Left lung (tissue), 10 donors: ENCODE data around the gene NCBP2. TPM values are rescaled to one million over a fixed set of nuclear protein-coding genes. Genes with fewer than 3 reads are reported as not detected.

Experiments used
- ATAC-seq: fragments of 200-7000 bp; cut with Tn5 transposase; one replicate; pipeline ENCODE4 v1.9.1; 2020; ENCODE audit warnings: moderate library complexity
- DNase-seq, 4 donors: peaks; one replicate each; pipeline ENCODE4 v3.0.0-alpha.2; 2013 to 2020
- H3K27ac ChIP-seq, 2 donors: fragments of 200-600 bp; sonication (generic) in 1 of 2; one replicate each; pipeline versions ENCODE4 v1.5.0 to v1.8.0; 2020 to 2021
- H3K27me3 ChIP-seq, 2 donors: fragments of 200-600 bp; sonication (generic) in 1 of 2; one replicate each; pipeline versions ENCODE4 v1.5.0 to v1.8.0; 2020 to 2021
- H3K36me3 ChIP-seq, 2 donors: fragments of 200-600 bp; sonication (generic) in 1 of 2; one replicate each; pipeline versions ENCODE4 v1.5.0 to v1.8.0; 2020 to 2021
- H3K4me1 ChIP-seq, 2 donors: fragments of 200-600 bp; one replicate each; pipeline ENCODE4 v1.8.0; 2021
- H3K4me3 ChIP-seq, 2 donors: fragments of 200-600 bp; sonication (generic) in 1 of 2; one replicate each; pipeline versions ENCODE4 v1.5.0 to v1.8.0; 2020 to 2021; ENCODE audit warnings: mild to moderate bottlenecking in 1 of 2
- H3K9me3 ChIP-seq, 2 donors: fragments of 200-600 bp; sonication (generic) in 1 of 2; one replicate each; pipeline versions ENCODE4 v1.5.0 to v1.8.0; 2020 to 2021
- CTCF ChIP-seq, 2 donors: fragments of 200-600 bp; sonication (generic) in 1 of 2; IDR thresholded peaks; one replicate each; pipeline versions ENCODE4 v1.5.0 to v1.8.0; 2021; ENCODE audit warnings: antibody characterized with exemption in 2 of 2
- intact Hi-C, 2 donors: fragments of 100-400 bp; cut with DNase I; formaldehyde crosslinking; loops; one replicate each; pipeline versions ENCODE4 v1.11.2 to v1.14.2; 2022
- polyA plus RNA-seq, 6 donors: library from polyadenylated mRNA; unstranded; fragments of 120-200 nt; gene quantifications; one replicate each; pipeline ENCODE4 v1.2.1, GENCODE V29; 2013; ENCODE audit not compliant: insufficient read length in 6 of 6
- total RNA-seq, 2 donors: library from RNA; stranded (reverse); fragmentation: NEBNext Ultra II Directional; extraction: Animal tissue kit (Norgen Biotek cat#: 25700); gene quantifications; one replicate each; pipeline ENCODE4 v1.2.1, GENCODE V29; 2021
- donor health status: DM: no; HTN: yes; CAD: no.
- donor health status: DM: no; HTN: no; CAD: no.

The NCBP2 gene
- total and polyA plus RNA-seq, 8 donors = 56.0 to 95.9 (median 87.0) TPM

GRCh38 chr3:196916221-196916620 lies 26.1 kb downstream of the NCBP2 start:
- DNase-seq (no peak), ATAC-seq (no peak)
- intact Hi-C loops = no loop called here
- Histone ChIP-seq H3K27me3 (no peaks in the 10 kb centered on the region), H3K36me3 (peaks cover 0 to 24% of the 10 kb centered on the region in 2 donors), H3K9me3 (no peaks in the 10 kb centered on the region), H3K4me3 (no peak overlapping the region), H3K4me1 (no peaks in the 10 kb centered on the region), H3K27ac (no peak overlapping the region)
- no peak for TF ChIP-seq CTCF (IDR thresholded peaks at IDR 0.05)

- DNase-seq = no peak
- peak; percentile 71 for ATAC-seq
- Histone ChIP-seq H3K4me1 (no peaks in the 10 kb centered on the region), H3K27ac (no peak overlapping the region), H3K9me3 (no peaks in the 10 kb centered on the region), H3K4me3 (no peak overlapping the region), H3K27me3 (no peaks in the 10 kb centered on the region), H3K36me3 (peaks cover 0 to 24% of the 10 kb centered on the region in 2 donors)
- TF ChIP-seq CTCF (IDR thresholded peaks at IDR 0.05) = no peak
- intact Hi-C loops = no loop called here
These were observed 27.0 kb downstream of the NCBP2 start for GRCh38 chr3:196915375-196915774.

DNA sequence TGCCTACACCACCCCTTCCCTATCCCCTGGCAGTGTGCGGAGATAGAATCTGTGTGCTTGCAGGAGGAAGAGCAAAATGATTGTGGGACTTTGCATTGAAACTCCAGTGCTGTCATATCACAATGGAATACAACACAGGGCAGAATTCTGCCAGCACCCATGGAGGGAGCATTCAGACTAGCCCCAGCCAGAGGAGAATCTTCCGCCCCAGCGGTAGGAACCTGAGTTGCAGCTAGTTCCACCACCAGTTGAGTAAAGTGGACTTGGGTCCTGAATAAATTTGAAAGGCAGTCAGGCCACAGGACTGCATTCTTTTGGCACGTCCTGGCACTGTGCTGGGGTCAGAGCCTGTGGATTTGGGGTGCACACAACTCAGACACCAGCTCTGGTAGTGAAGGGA lies 27.5 kb downstream of the NCBP2 start:
- intact Hi-C loops = no loop called here
- H3K4me3 ChIP-seq = no peak overlapping the region
- no peaks in the 10 kb centered on the region for H3K4me1 ChIP-seq
- no peak overlapping the region for H3K27ac ChIP-seq
- H3K27me3 ChIP-seq = no peaks in the 10 kb centered on the region
- peaks cover 0 to 24% of the 10 kb centered on the region in 2 donors for H3K36me3 ChIP-seq
- no peak for DNase-seq
- H3K9me3 ChIP-seq = no peaks in the 10 kb centered on the region
- TF ChIP-seq CTCF (IDR thresholded peaks at IDR 0.05) = no peak
- ATAC-seq = no peak

DNA sequence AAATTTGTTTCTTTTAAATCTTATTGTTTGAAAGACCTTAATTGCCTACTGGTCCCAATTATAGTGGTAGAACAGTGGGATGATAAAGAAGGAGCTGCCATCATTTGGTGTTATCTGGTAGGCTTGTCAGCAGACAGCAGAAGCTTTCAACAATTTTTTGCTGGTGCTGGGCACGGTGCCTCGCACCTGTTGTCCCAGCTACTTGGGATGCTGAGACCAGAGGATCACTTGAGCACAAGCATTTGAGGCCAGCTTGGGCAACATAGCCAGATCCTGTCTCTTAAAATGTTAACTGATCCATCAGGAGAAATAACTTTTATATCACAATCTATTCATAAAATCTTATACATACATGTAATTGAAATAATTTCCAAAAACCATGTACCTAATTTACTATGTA lies 38.6 kb downstream of the NCBP2 start:
- DNase-seq (no peak), ATAC-seq (no peak)
- Histone ChIP-seq H3K36me3 (peaks cover 3 to 86% of the 10 kb centered on the region in 2 donors), H3K4me1 (no peaks in the 10 kb centered on the region), H3K4me3 (no peak overlapping the region), H3K27me3 (no peaks in the 10 kb centered on the region), H3K9me3 (no peaks in the 10 kb centered on the region), H3K27ac (no peak overlapping the region)
- TF ChIP-seq CTCF (IDR thresholded peaks at IDR 0.05) = no peak
- intact Hi-C loops = no loop called here

DNA sequence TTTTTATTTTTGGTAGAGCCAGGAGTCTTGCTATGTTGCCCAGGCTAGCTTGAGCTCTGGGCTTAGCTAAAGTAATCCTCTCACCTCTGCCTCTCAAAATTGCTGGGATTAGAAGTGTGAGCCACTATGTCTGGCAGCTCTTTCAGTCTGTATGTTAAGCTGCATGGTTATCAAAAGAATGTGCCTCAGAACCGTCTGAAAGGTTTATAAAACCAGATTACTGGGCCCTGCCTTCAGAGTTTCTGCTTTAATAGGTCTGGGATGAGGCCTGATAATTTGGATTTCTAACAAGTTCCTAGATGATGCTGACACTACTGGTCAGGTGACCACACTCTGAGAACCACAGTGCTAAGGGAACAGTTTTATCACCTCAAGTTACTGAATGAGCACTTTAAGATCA lies 40.0 kb downstream of the NCBP2 start:
- intact Hi-C loops = no loop called here
- TF ChIP-seq CTCF (IDR thresholded peaks at IDR 0.05) = no peak
- Histone ChIP-seq H3K4me3 (no peak overlapping the region), H3K27me3 (no peaks in the 10 kb centered on the region), H3K36me3 (peaks cover 3 to 78% of the 10 kb centered on the region in 2 donors), H3K4me1 (no peaks in the 10 kb centered on the region), H3K9me3 (no peaks in the 10 kb centered on the region), H3K27ac (no peak overlapping the region)
- DNase-seq = no peak
- ATAC-seq = no peak
